Measurements from ENCODE around the gene CASP7. TPM values are rescaled to one million over a fixed set of nuclear protein-coding genes. Genes with fewer than 3 reads are reported as not detected.
"Not testable (repeated sequence)": the region's sequence is repeated elsewhere in the genome, so short reads cannot be mapped to it uniquely, and the experiment has no call there.

The CASP7 gene
- total RNA-seq, 2 donors from 2014 or later: 14.4 to 15.6 TPM

GRCh38 chr10:113651021-113651420 lies 28.7 kb upstream of the CASP7 start:
- no peak overlapping the region for H3K4me3 Mint-ChIP-seq
- H3K9me3 Mint-ChIP-seq: no peaks in the 10 kb centered on the region
- DNase-seq: no peak

GRCh38 chr10:113651898-113652297 lies 27.8 kb upstream of the CASP7 start:
- 88 to 89% methylated on average over 1 of the region's 1 CpG for WGBS, 2 experiments (ENCODE audit: insufficient coverage in 1 of 2, insufficient read length in 1 of 2)
- Mint-ChIP-seq H3K27ac (no peak overlapping the region), H3K36me3 (ENCODE audit: low read depth) (no peaks in the 10 kb centered on the region), H3K9me3 (no peaks in the 10 kb centered on the region), H3K4me3 (no peak overlapping the region), H3K27me3 (ENCODE audit: insufficient read depth) (peaks cover 9% of the 10 kb centered on the region), H3K4me1 (peaks cover 8% of the 10 kb centered on the region)
- Histone ChIP-seq H3K9me3 (ENCODE audit: control insufficient read depth, low read length) (no peaks in the 10 kb centered on the region), H3K36me3 (ENCODE audit: control insufficient read depth, insufficient read depth, low read length) (no peaks in the 10 kb centered on the region), H3K4me3 (ENCODE audit: low read length) (no peak overlapping the region), H3K27ac (ENCODE audit: low read depth, low read length) (no peak overlapping the region), H3K27me3 (ENCODE audit: control insufficient read depth, insufficient read depth, low read length, poor library complexity, severe bottlenecking) (no peaks in the 10 kb centered on the region), H3K4me1 (ENCODE audit: control insufficient read depth, insufficient read depth, low read length) (no peaks in the 10 kb centered on the region), H3K9ac (ENCODE audit: extremely low read depth, low read length, poor library complexity, severe bottlenecking) (no peak overlapping the region)
- no peak for TF ChIP-seq CTCF (conservative IDR thresholded peaks at IDR 0.05)
- DNase-seq: no peak

More at GRCh38 chr10:113651021-113651420, 28.7 kb upstream of the CASP7 start:
- Histone ChIP-seq H3K27me3 (ENCODE audit: control insufficient read depth, insufficient read depth, low read length, poor library complexity, severe bottlenecking) (no peaks in the 10 kb centered on the region), H3K9ac (ENCODE audit: extremely low read depth, low read length, poor library complexity, severe bottlenecking) (no peak overlapping the region), H3K9me3 (ENCODE audit: control insufficient read depth, low read length) (no peaks in the 10 kb centered on the region), H3K4me3 (ENCODE audit: low read length) (no peak overlapping the region), H3K4me1 (ENCODE audit: control insufficient read depth, insufficient read depth, low read length) (no peaks in the 10 kb centered on the region), H3K27ac (ENCODE audit: low read depth, low read length) (no peak overlapping the region), H3K36me3 (ENCODE audit: control insufficient read depth, insufficient read depth, low read length) (no peaks in the 10 kb centered on the region)
- H3K4me1 Mint-ChIP-seq: peaks cover 5% of the 10 kb centered on the region
- H3K27ac Mint-ChIP-seq: no peak overlapping the region
- WGBS, 2 experiments (ENCODE audit: insufficient coverage in 1 of 2, insufficient read length in 1 of 2): 73 to 91% methylated on average over 2 of the region's 2 CpGs
- peaks cover 9% of the 10 kb centered on the region for H3K27me3 Mint-ChIP-seq (ENCODE audit: insufficient read depth)
- TF ChIP-seq CTCF (conservative IDR thresholded peaks at IDR 0.05): no peak
- H3K36me3 Mint-ChIP-seq (ENCODE audit: low read depth): no peaks in the 10 kb centered on the region

GRCh38 chr10:113652456-113652855 lies 27.3 kb upstream of the CASP7 start:
- not testable (repeated sequence) for H3K9me3 ChIP-seq (ENCODE audit: control insufficient read depth, low read length); H3K36me3 ChIP-seq (ENCODE audit: control insufficient read depth, insufficient read depth, low read length); H3K27me3 ChIP-seq (ENCODE audit: control insufficient read depth, insufficient read depth, low read length, poor library complexity, severe bottlenecking); H3K4me1 ChIP-seq (ENCODE audit: control insufficient read depth, insufficient read depth, low read length); H3K27ac ChIP-seq (ENCODE audit: low read depth, low read length); H3K27ac Mint-ChIP-seq; H3K27me3 Mint-ChIP-seq (ENCODE audit: insufficient read depth); H3K4me3 Mint-ChIP-seq; H3K4me3 ChIP-seq (ENCODE audit: low read length); DNase-seq; H3K9ac ChIP-seq (ENCODE audit: extremely low read depth, low read length, poor library complexity, severe bottlenecking); H3K36me3 Mint-ChIP-seq (ENCODE audit: low read depth); H3K9me3 Mint-ChIP-seq
- WGBS, 2 experiments (ENCODE audit: insufficient coverage in 1 of 2, insufficient read length in 1 of 2): 100% methylated on average over 3 of the region's 3 CpGs; no CpG with 5 or more reads in 1 of the 2 experiments
- peaks cover 13% of the 10 kb centered on the region for H3K4me1 Mint-ChIP-seq

GRCh38 chr10:113656896-113657295 lies 22.8 kb upstream of the CASP7 start:
- no peaks in the 10 kb centered on the region for H3K36me3 Mint-ChIP-seq (ENCODE audit: low read depth)
- no peaks in the 10 kb centered on the region for H3K9me3 Mint-ChIP-seq
- H3K36me3 ChIP-seq (ENCODE audit: control insufficient read depth, insufficient read depth, low read length): no peaks in the 10 kb centered on the region
- no peaks in the 10 kb centered on the region for H3K27me3 ChIP-seq (ENCODE audit: control insufficient read depth, insufficient read depth, low read length, poor library complexity, severe bottlenecking)
- H3K27ac Mint-ChIP-seq: no peak overlapping the region
- no peak for TF ChIP-seq CTCF (conservative IDR thresholded peaks at IDR 0.05)
- no peak overlapping the region for H3K4me3 ChIP-seq (ENCODE audit: low read length)
- peaks cover 30% of the 10 kb centered on the region for H3K4me1 Mint-ChIP-seq
- H3K4me1 ChIP-seq (ENCODE audit: control insufficient read depth, insufficient read depth, low read length): peaks cover 6% of the 10 kb centered on the region
- H3K9me3 ChIP-seq (ENCODE audit: control insufficient read depth, low read length): no peaks in the 10 kb centered on the region
- 71 to 85% methylated on average over 1 to 2 of the region's 2 CpGs for WGBS, 2 experiments (ENCODE audit: insufficient coverage in 1 of 2, insufficient read length in 1 of 2)
- H3K27ac ChIP-seq (ENCODE audit: low read depth, low read length): no peak overlapping the region
- H3K9ac ChIP-seq (ENCODE audit: extremely low read depth, low read length, poor library complexity, severe bottlenecking): no peak overlapping the region
- no peak overlapping the region for H3K4me3 Mint-ChIP-seq
- peaks cover 4% of the 10 kb centered on the region for H3K27me3 Mint-ChIP-seq (ENCODE audit: insufficient read depth)
- DNase-seq: no peak

Data from endodermal cell (in vitro differentiated cells).